Ascending aorta (tissue), 2 donors: ENCODE measurements around the gene AGO3. TPM values are rescaled to one million over a fixed set of nuclear protein-coding genes. Genes with fewer than 3 reads are reported as not detected.

Experiments
- DNase-seq, 2 donors: peaks; one replicate each; pipeline ENCODE4 v3.0.0-alpha.2; 2019; ENCODE audit warnings: low spot score in 2 of 2
- H3K27ac ChIP-seq, 2 donors: fragments of 200-600 bp; sonication (generic); one replicate each; pipeline ENCODE4 v1.5.1; 2016 to 2017; ENCODE audit warnings: mild to moderate bottlenecking in 1 of 2
- H3K27me3 ChIP-seq: fragments of 200-600 bp; sonication (generic); one replicate; pipeline ENCODE4 v1.5.1; 2017
- H3K36me3 ChIP-seq, 2 donors: fragments of 200-600 bp; sonication (generic); one replicate each; pipeline ENCODE4 v1.5.1; 2016
- H3K4me1 ChIP-seq, 2 donors: fragments of 200-600 bp; sonication (generic); one replicate each; pipeline ENCODE4 v1.5.1; 2016 to 2017; ENCODE audit warnings: mild to moderate bottlenecking in 1 of 2
- H3K4me3 ChIP-seq, 2 donors: fragments of 200-600 bp; sonication (generic); one replicate each; pipeline ENCODE4 v1.5.1; 2016 to 2017; ENCODE audit warnings: mild to moderate bottlenecking in 1 of 2
- H3K9me3 ChIP-seq, 2 donors: fragments of 200-600 bp; sonication (generic); one replicate each; pipeline ENCODE4 v1.5.1; 2016
- intact Hi-C: fragments of 100-400 bp; cut with DNase I; formaldehyde crosslinking; loops from one replicate; pipeline ENCODE4 v1.15.1; 2023
- total RNA-seq: library from RNA; depleted of rRNA; stranded (reverse); fragments of >200 nt; gene quantifications from one replicate; pipeline ENCODE4 v1.1.0, GENCODE V29; 2016
- TF ChIP-seq, protein P1 (sequence below), 3 experiments: fragments of 200-600 bp in 2 of 3; fragments of 450-650 bp in 1 of 3; sonication (generic) in 2 of 3; IDR thresholded peaks; one replicate each; pipeline ENCODE4 v1.5.1; 2016 to 2019; ENCODE audit warnings: antibody characterized with exemption in 3 of 3, mild to moderate bottlenecking in 1 of 3, moderate library complexity in 1 of 3

Gene AGO3
- total RNA-seq, 1 donor from 2014 or later: 19.7 TPM

DNA sequence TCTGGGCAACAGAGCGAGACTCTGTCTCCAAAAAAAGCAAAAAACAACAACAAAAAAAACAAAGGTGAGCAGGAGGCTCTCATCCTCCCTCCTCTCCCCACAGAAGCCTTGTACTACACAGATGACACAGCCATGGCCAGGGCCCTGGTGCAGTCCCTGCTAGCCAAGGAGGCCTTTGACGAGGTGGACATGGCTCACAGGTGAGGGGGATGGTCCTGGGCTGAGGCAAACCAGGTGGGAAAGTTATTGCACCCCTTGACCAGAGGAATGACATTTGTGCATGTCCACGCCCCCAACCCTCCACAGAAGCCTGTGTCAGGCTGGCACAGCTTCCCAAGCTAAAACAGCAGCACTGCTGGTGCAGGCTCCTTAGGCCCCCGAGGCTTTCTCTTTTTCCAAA, 160.2 kb downstream of the AGO3 start:
- intact Hi-C loops: no loop called here
- TF ChIP-seq, protein P1, sequence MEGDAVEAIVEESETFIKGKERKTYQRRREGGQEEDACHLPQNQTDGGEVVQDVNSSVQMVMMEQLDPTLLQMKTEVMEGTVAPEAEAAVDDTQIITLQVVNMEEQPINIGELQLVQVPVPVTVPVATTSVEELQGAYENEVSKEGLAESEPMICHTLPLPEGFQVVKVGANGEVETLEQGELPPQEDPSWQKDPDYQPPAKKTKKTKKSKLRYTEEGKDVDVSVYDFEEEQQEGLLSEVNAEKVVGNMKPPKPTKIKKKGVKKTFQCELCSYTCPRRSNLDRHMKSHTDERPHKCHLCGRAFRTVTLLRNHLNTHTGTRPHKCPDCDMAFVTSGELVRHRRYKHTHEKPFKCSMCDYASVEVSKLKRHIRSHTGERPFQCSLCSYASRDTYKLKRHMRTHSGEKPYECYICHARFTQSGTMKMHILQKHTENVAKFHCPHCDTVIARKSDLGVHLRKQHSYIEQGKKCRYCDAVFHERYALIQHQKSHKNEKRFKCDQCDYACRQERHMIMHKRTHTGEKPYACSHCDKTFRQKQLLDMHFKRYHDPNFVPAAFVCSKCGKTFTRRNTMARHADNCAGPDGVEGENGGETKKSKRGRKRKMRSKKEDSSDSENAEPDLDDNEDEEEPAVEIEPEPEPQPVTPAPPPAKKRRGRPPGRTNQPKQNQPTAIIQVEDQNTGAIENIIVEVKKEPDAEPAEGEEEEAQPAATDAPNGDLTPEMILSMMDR (IDR thresholded peaks at IDR 0.05): no peak
- DNase-seq: no peak
- H3K27ac ChIP-seq: no peak overlapping the region
- peaks cover 7 to 22% of the 10 kb centered on the region in 2 donors for H3K4me1 ChIP-seq
- no peaks in the 10 kb centered on the region for H3K9me3 ChIP-seq
- H3K4me3 ChIP-seq: no peak overlapping the region
- no peaks in the 10 kb centered on the region for H3K27me3 ChIP-seq
- H3K36me3 ChIP-seq: peaks cover 29 to 39% of the 10 kb centered on the region in 2 donors

DNA sequence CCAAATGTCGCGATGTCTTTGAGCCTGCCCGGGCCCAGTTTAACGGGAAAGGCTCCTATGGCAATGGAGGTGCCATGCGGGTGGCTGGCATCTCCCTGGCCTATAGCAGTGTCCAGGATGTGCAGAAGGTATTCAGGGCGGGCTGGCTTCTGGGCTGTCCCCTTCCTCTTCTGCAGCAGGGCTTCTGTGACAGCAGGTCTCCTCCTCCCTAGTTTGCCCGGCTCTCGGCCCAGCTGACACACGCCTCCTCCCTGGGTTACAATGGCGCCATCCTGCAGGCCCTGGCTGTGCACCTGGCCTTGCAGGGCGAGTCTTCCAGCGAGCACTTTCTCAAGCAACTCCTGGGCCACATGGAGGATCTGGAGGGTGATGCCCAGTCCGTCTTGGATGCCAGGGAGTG, 160.8 kb downstream of the AGO3 start:
- Histone ChIP-seq H3K9me3 (no peaks in the 10 kb centered on the region), H3K4me3 (no peak overlapping the region), H3K27me3 (no peaks in the 10 kb centered on the region), H3K27ac (no peak overlapping the region), H3K4me1 (peaks cover 7 to 22% of the 10 kb centered on the region in 2 donors), H3K36me3 (peaks cover 29 to 39% of the 10 kb centered on the region in 2 donors)
- DNase-seq: no peak
- TF ChIP-seq, protein P1 (IDR thresholded peaks at IDR 0.05): no peak
- intact Hi-C loops: no loop called here

DNA sequence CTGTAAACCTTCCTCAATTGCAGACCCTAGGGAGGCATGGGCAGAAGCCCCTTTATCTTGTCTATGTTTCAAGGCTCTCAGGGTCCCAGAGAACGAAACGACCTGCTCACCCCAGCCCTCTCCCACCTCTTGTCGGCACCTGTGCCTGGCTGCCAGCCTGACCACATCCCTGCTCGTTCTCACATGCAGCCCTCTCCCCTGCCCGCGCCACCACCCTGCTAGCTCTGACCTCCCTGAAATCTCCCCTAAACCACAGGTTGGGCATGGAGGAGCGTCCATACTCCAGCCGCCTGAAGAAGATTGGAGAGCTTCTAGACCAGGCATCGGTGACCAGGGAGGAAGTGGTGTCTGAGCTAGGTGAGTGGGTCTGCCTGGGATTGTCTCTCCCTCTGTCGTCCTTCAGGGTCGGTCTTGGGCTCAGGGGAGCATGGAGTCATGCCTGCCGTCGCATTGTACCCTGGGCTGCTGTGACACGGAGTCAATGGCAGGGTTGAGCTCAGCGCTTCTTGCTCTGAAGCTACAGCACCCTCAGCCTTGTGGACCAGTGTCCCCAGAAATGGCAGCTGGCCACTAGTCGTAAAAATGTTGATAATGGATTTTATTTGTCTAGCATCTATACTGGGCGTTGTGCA, 161.4 kb downstream of the AGO3 start:
- no peak overlapping the region for H3K4me3 ChIP-seq
- H3K27ac ChIP-seq: no peak overlapping the region
- no peaks in the 10 kb centered on the region for H3K9me3 ChIP-seq
- peaks cover 7 to 22% of the 10 kb centered on the region in 2 donors for H3K4me1 ChIP-seq
- peaks cover 29 to 39% of the 10 kb centered on the region in 2 donors for H3K36me3 ChIP-seq
- TF ChIP-seq, protein P1 (IDR thresholded peaks at IDR 0.05): no peak
- DNase-seq: no peak
- intact Hi-C loops: no loop called here
- no peaks in the 10 kb centered on the region for H3K27me3 ChIP-seq

DNA sequence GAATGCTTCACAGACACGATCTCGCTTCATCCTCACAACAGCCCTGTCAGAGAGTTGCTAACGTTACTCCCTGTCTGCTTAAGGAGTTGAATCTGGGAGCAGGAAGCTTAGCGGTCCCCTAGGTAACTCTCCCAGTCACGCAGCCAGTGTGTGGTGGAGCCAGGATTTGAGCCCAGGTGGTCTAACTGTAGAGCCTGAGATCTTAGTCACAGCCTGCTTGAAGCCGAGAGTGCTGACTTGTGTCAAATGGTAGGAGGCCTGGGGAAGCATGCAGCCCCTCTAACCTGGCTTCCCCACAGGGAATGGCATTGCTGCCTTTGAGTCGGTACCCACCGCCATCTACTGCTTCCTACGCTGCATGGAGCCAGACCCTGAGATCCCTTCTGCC, 161.9 kb downstream of the AGO3 start:
- Histone ChIP-seq H3K27ac (no peak overlapping the region), H3K9me3 (no peaks in the 10 kb centered on the region), H3K4me1 (peaks cover 7 to 22% of the 10 kb centered on the region in 2 donors), H3K36me3 (peaks cover 29 to 39% of the 10 kb centered on the region in 2 donors), H3K27me3 (no peaks in the 10 kb centered on the region), H3K4me3 (no peak overlapping the region)
- TF ChIP-seq, protein P1 (IDR thresholded peaks at IDR 0.05): no peak
- DNase-seq: no peak
- intact Hi-C loops: no loop called here

DNA sequence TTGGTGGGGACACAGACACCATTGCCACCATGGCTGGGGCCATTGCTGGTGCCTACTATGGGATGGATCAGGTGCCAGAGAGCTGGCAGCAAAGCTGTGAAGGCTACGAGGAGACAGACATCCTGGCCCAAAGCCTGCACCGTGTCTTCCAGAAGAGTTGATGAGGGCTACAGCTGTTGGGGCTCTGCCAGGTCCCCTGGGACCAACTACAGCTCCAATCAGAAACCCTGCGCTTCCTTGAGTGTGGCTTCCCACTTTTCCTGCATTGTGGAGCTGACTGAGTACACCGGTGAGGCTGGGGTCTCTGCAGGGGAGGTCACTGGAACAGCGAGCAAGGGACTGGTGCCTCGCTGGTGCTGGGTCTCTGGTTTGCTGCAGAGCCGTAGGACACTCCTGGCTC, 162.3 kb downstream of the AGO3 start:
- intact Hi-C loops: no loop called here
- no peak for DNase-seq
- Histone ChIP-seq H3K36me3 (peaks cover 29 to 39% of the 10 kb centered on the region in 2 donors), H3K27me3 (no peaks in the 10 kb centered on the region), H3K27ac (no peak overlapping the region), H3K4me3 (no peak overlapping the region), H3K9me3 (no peaks in the 10 kb centered on the region), H3K4me1 (peaks cover 7 to 20% of the 10 kb centered on the region in 2 donors)
- TF ChIP-seq, protein P1 (IDR thresholded peaks at IDR 0.05): no peak
